VCaP (cell line): ENCODE data around the gene GUF1.

ENCODE experiments used
- H3K27ac ChIP-seq: fragments of 450-650 bp; 2 replicates; pipeline ENCODE4 v1.5.1; 2017
- TF ChIP-seq, protein P1 (sequence below): fragments of 450-650 bp; conservative IDR thresholded peaks from 2 replicates; pipeline ENCODE4 v1.5.1; 2017; ENCODE audit warnings: mild to moderate bottlenecking, moderate library complexity

Gene GUF1

GRCh38 chr4:44651425-44651824 lies 26.8 kb upstream of the GUF1 start, which contains the start of gene YIPF7:
YIPF7 (minus strand) TSS chr4:44651625; CDS start chr4:44650100, 1,525 bp downstream.
- TF ChIP-seq, protein P1, sequence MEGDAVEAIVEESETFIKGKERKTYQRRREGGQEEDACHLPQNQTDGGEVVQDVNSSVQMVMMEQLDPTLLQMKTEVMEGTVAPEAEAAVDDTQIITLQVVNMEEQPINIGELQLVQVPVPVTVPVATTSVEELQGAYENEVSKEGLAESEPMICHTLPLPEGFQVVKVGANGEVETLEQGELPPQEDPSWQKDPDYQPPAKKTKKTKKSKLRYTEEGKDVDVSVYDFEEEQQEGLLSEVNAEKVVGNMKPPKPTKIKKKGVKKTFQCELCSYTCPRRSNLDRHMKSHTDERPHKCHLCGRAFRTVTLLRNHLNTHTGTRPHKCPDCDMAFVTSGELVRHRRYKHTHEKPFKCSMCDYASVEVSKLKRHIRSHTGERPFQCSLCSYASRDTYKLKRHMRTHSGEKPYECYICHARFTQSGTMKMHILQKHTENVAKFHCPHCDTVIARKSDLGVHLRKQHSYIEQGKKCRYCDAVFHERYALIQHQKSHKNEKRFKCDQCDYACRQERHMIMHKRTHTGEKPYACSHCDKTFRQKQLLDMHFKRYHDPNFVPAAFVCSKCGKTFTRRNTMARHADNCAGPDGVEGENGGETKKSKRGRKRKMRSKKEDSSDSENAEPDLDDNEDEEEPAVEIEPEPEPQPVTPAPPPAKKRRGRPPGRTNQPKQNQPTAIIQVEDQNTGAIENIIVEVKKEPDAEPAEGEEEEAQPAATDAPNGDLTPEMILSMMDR: no peak
- H3K27ac ChIP-seq: no peak within 1 kb of the TSS

DNA sequence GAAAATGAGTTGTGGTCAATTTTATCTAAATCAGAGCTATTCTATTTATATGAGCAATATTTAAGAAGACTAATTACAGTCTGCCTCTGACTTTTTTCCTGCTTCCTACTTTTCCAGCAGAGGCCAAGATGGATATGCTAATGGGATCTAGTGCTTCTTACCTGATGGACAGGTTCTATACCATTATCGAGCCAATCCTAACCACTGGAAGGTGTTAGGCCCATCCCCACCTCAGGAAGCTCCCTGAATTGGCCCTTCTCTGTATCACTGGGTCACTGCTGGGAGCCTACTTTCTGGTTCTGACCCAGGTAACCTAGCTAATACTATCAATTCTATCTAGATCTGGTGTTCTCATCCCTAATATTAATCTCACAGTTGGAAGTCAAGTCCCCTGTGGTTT lies 26.2 kb upstream of the GUF1 start:
- no peak overlapping the region for H3K27ac ChIP-seq

DNA sequence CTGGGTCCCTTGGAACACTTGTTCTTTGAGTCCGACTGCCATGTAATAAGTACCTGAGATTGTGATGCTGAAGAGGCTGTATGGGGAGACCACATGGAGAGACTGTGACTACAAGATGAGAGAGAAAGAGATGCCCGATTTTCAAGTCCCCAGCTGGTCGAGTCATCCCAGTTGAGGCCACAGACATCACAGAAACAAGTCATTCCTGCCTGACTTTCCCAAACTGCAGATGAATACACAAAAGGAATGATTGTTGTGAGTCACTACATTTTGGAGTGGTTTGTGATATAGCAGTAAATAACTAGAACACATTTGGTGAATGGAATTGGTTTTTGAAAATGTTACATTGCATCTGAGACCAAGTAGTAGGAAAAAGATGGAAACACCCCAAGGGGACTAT lies 17.8 kb upstream of the GUF1 start:
- TF ChIP-seq, protein P1: no peak
- H3K27ac ChIP-seq: no peak overlapping the region

More for the DNA sequence above, 26.2 kb upstream of the GUF1 start:
- TF ChIP-seq, protein P1: no peak

DNA sequence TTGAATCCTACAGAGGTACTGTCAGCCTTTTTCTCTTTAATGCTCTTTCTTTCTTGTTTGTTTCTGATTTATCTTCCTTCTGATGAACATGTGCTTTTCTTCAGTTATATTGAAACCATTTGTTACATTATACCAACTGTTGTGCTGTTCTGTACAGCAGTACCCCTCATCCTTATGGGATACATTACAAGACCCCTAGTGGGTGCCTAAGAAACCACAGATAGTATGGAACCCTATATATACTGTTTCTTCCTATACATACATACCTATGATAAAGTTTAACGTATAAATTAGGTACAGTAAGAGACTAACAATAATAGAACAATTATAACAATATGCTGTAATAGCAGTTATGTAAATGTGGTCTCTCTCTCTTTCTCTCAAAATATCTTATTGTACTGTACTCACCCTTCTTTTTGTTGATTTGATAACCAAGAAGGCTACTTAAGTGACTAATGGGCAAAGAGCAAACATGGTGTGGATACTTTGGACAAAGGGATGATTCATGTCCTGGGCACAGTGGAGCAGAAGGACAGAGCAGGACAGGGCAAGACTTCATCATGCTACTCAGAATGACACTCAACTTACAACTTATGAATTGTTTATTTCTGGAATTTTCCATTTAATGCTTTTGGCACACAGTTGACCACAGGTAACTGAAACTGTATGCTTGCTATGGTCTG lies 16.1 kb upstream of the GUF1 start:
- H3K27ac ChIP-seq: no peak overlapping the region
- TF ChIP-seq, protein P1: no peak

GRCh38 chr4:44662623-44663005 lies 15.6 kb upstream of the GUF1 start:
- no peak overlapping the region for H3K27ac ChIP-seq
- TF ChIP-seq, protein P1: no peak

- TF ChIP-seq, protein P1: no peak
- H3K27ac ChIP-seq: no peak overlapping the region
These were observed 14.5 kb upstream of the GUF1 start for GRCh38 chr4:44663539-44664263.

DNA sequence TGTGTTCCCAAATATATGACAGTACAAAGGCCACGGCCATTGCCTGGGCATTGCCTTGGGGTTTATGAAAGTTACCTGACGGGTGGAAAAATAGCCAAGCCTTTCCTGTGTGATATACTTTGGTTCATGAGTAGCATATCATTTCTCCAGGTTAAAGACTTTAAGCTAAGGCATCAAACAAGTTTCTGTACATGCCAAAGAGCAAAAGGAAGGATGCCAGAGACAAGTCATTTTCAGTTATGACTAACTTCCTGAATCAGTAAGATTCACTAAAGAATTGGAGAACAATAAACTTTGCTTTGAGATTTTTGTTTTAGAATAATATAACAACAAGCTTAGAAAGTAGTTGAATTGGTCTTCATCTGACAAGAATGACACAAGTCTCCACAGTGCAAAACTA lies 9.7 kb upstream of the GUF1 start:
- H3K27ac ChIP-seq: no peak overlapping the region
- TF ChIP-seq, protein P1: no peak
